BLaER1 treated with 17β-estradiol and CSF1 and Interleukin-3, amounts not matched to agents 10 nM and 100 nM (cell line): ENCODE measurements around the gene OSBPL2.

Experiments used
- H3K27ac ChIP-seq, 11 experiments: shearing (Covaris generic); formaldehyde crosslinking; 2 replicates each; pipeline ENCODE4 v1.8.1; 2022
- H3K27me3 ChIP-seq, 11 experiments: shearing (Covaris generic); formaldehyde crosslinking; 2 replicates each; pipeline ENCODE4 v1.8.1; 2022
- H3K36me3 ChIP-seq, 11 experiments: shearing (Covaris generic); formaldehyde crosslinking; 2 replicates each; pipeline ENCODE4 v1.8.1; 2022
- H3K4me1 ChIP-seq, 10 experiments: shearing (Covaris generic); formaldehyde crosslinking; 2 replicates each; pipeline ENCODE4 v1.8.1; 2022
- H3K4me2 ChIP-seq, 11 experiments: shearing (Covaris generic); formaldehyde crosslinking; 2 replicates each; pipeline ENCODE4 v1.8.1; 2022
- H3K4me3 ChIP-seq, 10 experiments: shearing (Covaris generic); formaldehyde crosslinking; 2 replicates each; pipeline ENCODE4 v1.8.1; 2022
- H3K9ac ChIP-seq, 11 experiments: shearing (Covaris generic); formaldehyde crosslinking; 2 replicates each; pipeline ENCODE4 v1.8.1; 2022
- H3K9me3 ChIP-seq, 11 experiments: shearing (Covaris generic); formaldehyde crosslinking; replicated peaks in 1 of 11; 2 replicates each; pipeline ENCODE4 v1.8.1; 2022
- H4K20me1 ChIP-seq, 11 experiments: shearing (Covaris generic); formaldehyde crosslinking; 2 replicates each; pipeline ENCODE4 v1.8.1; 2022
- Cebpa-rat ChIP-seq, 11 experiments: shearing (Covaris generic); IDR thresholded peaks; 2 replicates each; pipeline ENCODE4 v1.8.1; 2022

The OSBPL2 gene

GRCh38 chr20:62286493-62287064, 48.3 kb downstream of the OSBPL2 start:
- H3K4me3 ChIP-seq: no peak overlapping the region
- TF ChIP-seq Cebpa-rat (IDR thresholded peaks at IDR 0.05): no peak
- H3K9ac ChIP-seq: peak overlapping the region in 1 of 11 experiments; percentile 24; a peak in 1 of 22 replicates
- H3K27ac ChIP-seq: no peak overlapping the region
- peaks cover 25 to 96% (median 48%) of the 10 kb centered on the region in 11 experiments for H3K36me3 ChIP-seq
- peaks cover 0 to 12% (median 0%) of the 10 kb centered on the region in 11 experiments; a peak in 1 of 22 replicates for H3K27me3 ChIP-seq
- peaks cover 0 to 31% (median 6%) of the 10 kb centered on the region in 11 experiments; a peak in 8 of 22 replicates for H4K20me1 ChIP-seq
- H3K4me1 ChIP-seq: peaks cover 14 to 35% (median 24%) of the 10 kb centered on the region in 10 experiments
- H3K9me3 ChIP-seq: no peaks in the 10 kb centered on the region
- peak overlapping the region in 8 of 11 experiments; percentile 60 to 86 (median 73); a peak in 10 of 22 replicates for H3K4me2 ChIP-seq

- Histone ChIP-seq H3K4me3 (no peak overlapping the region), H3K36me3 (peaks cover 19 to 96% (median 44%) of the 10 kb centered on the region in 11 experiments; a peak in 21 of 22 replicates), H4K20me1 (peaks cover 0 to 31% (median 6%) of the 10 kb centered on the region in 11 experiments; a peak in 8 of 22 replicates), H3K4me1 (peaks cover 18 to 40% (median 29%) of the 10 kb centered on the region in 10 experiments), H3K27me3 (peaks cover 0 to 12% (median 0%) of the 10 kb centered on the region in 11 experiments; a peak in 1 of 22 replicates), H3K9me3 (no peaks in the 10 kb centered on the region), H3K9ac (no peak overlapping the region), H3K4me2 (no peak overlapping the region), H3K27ac (no peak overlapping the region)
- no peak for TF ChIP-seq Cebpa-rat (IDR thresholded peaks at IDR 0.05)
Measured at GRCh38 chr20:62287129-62287528, 48.8 kb downstream of the OSBPL2 start.

GRCh38 chr20:62287759-62288534, 49.6 kb downstream of the OSBPL2 start:
- Histone ChIP-seq H3K9me3 (no peaks in the 10 kb centered on the region), H3K27me3 (peaks cover 0 to 12% (median 0%) of the 10 kb centered on the region in 11 experiments; a peak in 1 of 22 replicates), H3K36me3 (peaks cover 11 to 89% (median 36%) of the 10 kb centered on the region in 11 experiments; a peak in 21 of 22 replicates), H3K4me3 (no peak overlapping the region), H3K27ac (no peak overlapping the region), H4K20me1 (peaks cover 0 to 31% (median 6%) of the 10 kb centered on the region in 11 experiments; a peak in 8 of 22 replicates), H3K4me1 (peaks cover 26 to 48% (median 38%) of the 10 kb centered on the region in 10 experiments), H3K4me2 (no peak overlapping the region), H3K9ac (no peak overlapping the region)
- TF ChIP-seq Cebpa-rat (IDR thresholded peaks at IDR 0.05): no peak

- Histone ChIP-seq H3K4me2 (no peak overlapping the region), H3K4me3 (no peak overlapping the region), H4K20me1 (peaks cover 0 to 31% (median 6%) of the 10 kb centered on the region in 11 experiments; a peak in 8 of 22 replicates), H3K9ac (no peak overlapping the region), H3K9me3 (no peaks in the 10 kb centered on the region), H3K27ac (no peak overlapping the region), H3K4me1 (peaks cover 33 to 55% (median 44%) of the 10 kb centered on the region in 10 experiments), H3K27me3 (peaks cover 0 to 12% (median 0%) of the 10 kb centered on the region in 11 experiments; a peak in 1 of 22 replicates), H3K36me3 (peaks cover 7 to 82% (median 29%) of the 10 kb centered on the region in 11 experiments; a peak in 19 of 22 replicates)
- no peak for TF ChIP-seq Cebpa-rat (IDR thresholded peaks at IDR 0.05)
Measured at GRCh38 chr20:62288535-62289105, 50.3 kb downstream of the OSBPL2 start.

- H3K9me3 ChIP-seq: no peaks in the 10 kb centered on the region
- peaks cover 0 to 31% (median 6%) of the 10 kb centered on the region in 11 experiments; a peak in 8 of 22 replicates for H4K20me1 ChIP-seq
- no peak overlapping the region for H3K9ac ChIP-seq
- H3K27me3 ChIP-seq: peaks cover 0 to 12% (median 0%) of the 10 kb centered on the region in 11 experiments; a peak in 1 of 22 replicates
- H3K27ac ChIP-seq: no peak overlapping the region
- peaks cover 38 to 60% (median 49%) of the 10 kb centered on the region in 10 experiments for H3K4me1 ChIP-seq
- H3K4me3 ChIP-seq: no peak overlapping the region
- no peak overlapping the region for H3K4me2 ChIP-seq
- peaks cover 7 to 77% (median 24%) of the 10 kb centered on the region in 11 experiments; a peak in 19 of 22 replicates for H3K36me3 ChIP-seq
- TF ChIP-seq Cebpa-rat (IDR thresholded peaks at IDR 0.05): no peak
Measured at GRCh38 chr20:62289131-62289530, 50.8 kb downstream of the OSBPL2 start.

GRCh38 chr20:62289898-62290297, 51.6 kb downstream of the OSBPL2 start:
- Histone ChIP-seq H3K27ac (no peak overlapping the region), H3K4me1 (peaks cover 46 to 60% (median 55%) of the 10 kb centered on the region in 10 experiments), H3K4me3 (no peak overlapping the region), H3K4me2 (no peak overlapping the region), H4K20me1 (peaks cover 0 to 31% (median 6%) of the 10 kb centered on the region in 11 experiments; a peak in 7 of 22 replicates), H3K9me3 (no peaks in the 10 kb centered on the region), H3K9ac (no peak overlapping the region), H3K27me3 (peaks cover 0 to 11% (median 0%) of the 10 kb centered on the region in 11 experiments; a peak in 1 of 22 replicates), H3K36me3 (peaks cover 6 to 70% (median 22%) of the 10 kb centered on the region in 11 experiments; a peak in 17 of 22 replicates)
- no peak for TF ChIP-seq Cebpa-rat (IDR thresholded peaks at IDR 0.05)

- Histone ChIP-seq H3K9ac (peak overlapping the region in 4 of 11 experiments; percentile 2 to 46 (median 30); a peak in 5 of 22 replicates), H3K36me3 (peaks cover 4 to 68% (median 14%) of the 10 kb centered on the region in 11 experiments; a peak in 17 of 22 replicates), H4K20me1 (peaks cover 0 to 20% (median 0%) of the 10 kb centered on the region in 11 experiments; a peak in 7 of 22 replicates), H3K27ac (peak overlapping the region in 5 of 11 experiments; percentile 5 to 50 (median 9); a peak in 4 of 22 replicates), H3K27me3 (no peaks in the 10 kb centered on the region), H3K9me3 (no peaks in the 10 kb centered on the region), H3K4me2 (peak overlapping the region; percentile 68 to 90 (median 78); a peak in 20 of 22 replicates), H3K4me1 (peaks cover 38 to 55% (median 46%) of the 10 kb centered on the region in 10 experiments), H3K4me3 (no peak overlapping the region)
- no peak for TF ChIP-seq Cebpa-rat (IDR thresholded peaks at IDR 0.05)
Measured at GRCh38 chr20:62291251-62292066, 53.1 kb downstream of the OSBPL2 start.

GRCh38 chr20:62292108-62292507, 53.8 kb downstream of the OSBPL2 start:
- H4K20me1 ChIP-seq: peaks cover 0 to 15% (median 0%) of the 10 kb centered on the region in 11 experiments; a peak in 3 of 22 replicates
- no peaks in the 10 kb centered on the region for H3K9me3 ChIP-seq
- peak overlapping the region; percentile 68 to 90 (median 78) for H3K4me2 ChIP-seq
- peaks cover 0 to 69% (median 9%) of the 10 kb centered on the region in 11 experiments; a peak in 13 of 22 replicates for H3K36me3 ChIP-seq
- peaks cover 38 to 58% (median 44%) of the 10 kb centered on the region in 10 experiments for H3K4me1 ChIP-seq
- H3K27me3 ChIP-seq: no peaks in the 10 kb centered on the region
- peak overlapping the region in 5 of 11 experiments; percentile 5 to 50 (median 9); a peak in 5 of 22 replicates for H3K27ac ChIP-seq
- H3K9ac ChIP-seq: peak overlapping the region in 4 of 11 experiments; percentile 2 to 46 (median 30); a peak in 4 of 22 replicates
- H3K4me3 ChIP-seq: no peak overlapping the region
- no peak for TF ChIP-seq Cebpa-rat (IDR thresholded peaks at IDR 0.05)
